Lower leg skin (tissue), 3 donors: ENCODE measurements around the gene NR1D2.

Source experiments
- POLR2A ChIP-seq, 2 donors: fragments of 450-650 bp; IDR thresholded peaks; one replicate each; pipeline ENCODE4 v1.6.1; 2016 to 2017; ENCODE audit warnings: antibody characterized with exemption in 2 of 2, mild to moderate bottlenecking in 1 of 2, moderate library complexity in 1 of 2
- TF ChIP-seq, protein P1 (sequence below), 3 donors: fragments of 450-650 bp; IDR thresholded peaks; one replicate each; pipeline ENCODE4 v1.5.1; 2016; ENCODE audit warnings: antibody characterized with exemption in 3 of 3, mild to moderate bottlenecking in 3 of 3, moderate library complexity in 2 of 3

DNA sequence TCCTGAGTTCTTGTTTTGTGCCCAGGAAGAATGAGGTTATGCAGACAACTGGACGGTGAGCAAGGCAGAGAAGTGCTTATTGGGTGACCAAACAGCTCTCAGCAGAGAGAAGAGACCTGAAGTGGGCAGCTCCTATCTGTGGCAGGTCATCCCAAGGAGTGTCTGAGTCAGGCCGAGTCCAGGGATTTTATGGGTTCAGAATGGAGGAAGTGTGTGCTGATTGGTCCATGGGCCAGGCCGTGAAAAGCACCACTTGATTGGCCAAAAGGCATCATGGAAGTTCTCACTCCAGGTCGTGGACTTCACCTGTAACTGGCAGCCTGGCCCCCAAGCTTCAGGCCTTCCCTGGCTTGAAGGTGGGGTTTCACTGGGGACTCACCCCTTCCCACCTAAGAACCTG lies 74.5 kb downstream of the NR1D2 start:
- TF ChIP-seq, protein P1, sequence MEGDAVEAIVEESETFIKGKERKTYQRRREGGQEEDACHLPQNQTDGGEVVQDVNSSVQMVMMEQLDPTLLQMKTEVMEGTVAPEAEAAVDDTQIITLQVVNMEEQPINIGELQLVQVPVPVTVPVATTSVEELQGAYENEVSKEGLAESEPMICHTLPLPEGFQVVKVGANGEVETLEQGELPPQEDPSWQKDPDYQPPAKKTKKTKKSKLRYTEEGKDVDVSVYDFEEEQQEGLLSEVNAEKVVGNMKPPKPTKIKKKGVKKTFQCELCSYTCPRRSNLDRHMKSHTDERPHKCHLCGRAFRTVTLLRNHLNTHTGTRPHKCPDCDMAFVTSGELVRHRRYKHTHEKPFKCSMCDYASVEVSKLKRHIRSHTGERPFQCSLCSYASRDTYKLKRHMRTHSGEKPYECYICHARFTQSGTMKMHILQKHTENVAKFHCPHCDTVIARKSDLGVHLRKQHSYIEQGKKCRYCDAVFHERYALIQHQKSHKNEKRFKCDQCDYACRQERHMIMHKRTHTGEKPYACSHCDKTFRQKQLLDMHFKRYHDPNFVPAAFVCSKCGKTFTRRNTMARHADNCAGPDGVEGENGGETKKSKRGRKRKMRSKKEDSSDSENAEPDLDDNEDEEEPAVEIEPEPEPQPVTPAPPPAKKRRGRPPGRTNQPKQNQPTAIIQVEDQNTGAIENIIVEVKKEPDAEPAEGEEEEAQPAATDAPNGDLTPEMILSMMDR (IDR thresholded peaks at IDR 0.05), result no peak
- TF ChIP-seq POLR2A (IDR thresholded peaks at IDR 0.05), result no peak
